GM12878 (cell line): Measurements from ENCODE around the gene FGFR4.

Source experiments
- SIN3A ChIP-seq: IDR thresholded peaks from 2 replicates; pipeline ENCODE4 v1.6.1; 2012; ENCODE audit warnings: low read depth, low read length, improper control_type of control experiment
- TCF3 ChIP-seq: IDR thresholded peaks from 2 replicates; pipeline ENCODE4 v1.6.1; 2012; ENCODE audit warnings: low read depth, mild to moderate bottlenecking, low read length, borderline replicate concordance; ENCODE audit not compliant: insufficient read depth
- YY1 ChIP-seq: IDR thresholded peaks from 2 replicates; pipeline ENCODE4 v1.6.1; 2011; ENCODE audit warnings: low read depth, mild to moderate bottlenecking, low read length
- TF ChIP-seq, protein P1 (sequence below): fragments of 450-650 bp; formaldehyde crosslinking; IDR thresholded peaks from 2 replicates; pipeline ENCODE4 v1.4.0; 2020; ENCODE audit warnings: mild to moderate bottlenecking, moderate library complexity
- TF ChIP-seq, protein P2 (sequence below), 3 experiments: IDR thresholded peaks in 2 of 3; conservative IDR thresholded peaks in 1 of 3; 2 replicates each; pipeline ENCODE4 v1.5.1; 2011; ENCODE audit warnings: low read depth in 3 of 3, low read length in 3 of 3, mild to moderate bottlenecking in 3 of 3, control low read depth in 2 of 3, moderate library complexity in 2 of 3, inconsistent platforms in 1 of 3, mixed read lengths in 1 of 3; ENCODE audit not compliant: control insufficient read depth in 2 of 3, insufficient read depth in 1 of 3; ENCODE audit errors: extremely low read depth in 1 of 3

DNA sequence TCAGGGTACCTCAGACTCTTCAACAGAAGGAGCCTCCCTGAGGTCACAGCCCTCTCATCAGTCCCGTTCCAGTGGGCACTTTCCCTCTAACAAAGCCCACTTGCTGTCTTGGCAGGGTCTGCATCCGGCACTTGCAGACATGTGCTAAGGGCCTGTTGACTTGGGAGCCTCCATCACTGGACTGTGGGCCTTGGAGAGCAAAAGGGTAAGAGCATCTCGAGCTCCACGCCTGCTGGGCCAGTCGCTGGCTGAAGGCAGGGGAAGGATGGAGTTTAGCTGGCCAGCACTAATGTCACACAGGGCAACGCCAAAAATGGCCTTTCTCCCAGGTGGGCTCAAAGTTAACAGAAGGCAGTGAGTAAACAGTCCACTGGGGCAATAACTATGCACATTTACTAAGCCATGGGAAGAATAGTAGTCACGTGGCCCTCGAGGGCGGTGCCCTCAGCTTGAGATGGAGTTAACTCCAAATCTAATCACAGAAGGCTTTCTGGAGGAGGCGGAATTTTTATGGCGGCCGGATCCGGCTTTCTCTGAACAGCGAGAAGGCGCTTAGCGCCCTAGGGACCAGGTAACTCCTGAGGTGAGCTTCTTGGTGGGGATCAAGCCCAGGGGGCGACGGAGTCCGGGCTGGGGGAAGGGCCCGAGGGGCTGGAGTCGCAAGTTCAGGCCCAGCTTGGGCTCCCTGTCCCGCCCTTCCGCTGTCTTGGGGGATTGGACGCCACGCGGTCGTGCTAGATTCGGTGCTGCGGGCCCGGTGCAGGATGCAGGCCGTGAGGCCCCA is 44.8 kb downstream of the FGFR4 start:
- TF ChIP-seq, protein P1, sequence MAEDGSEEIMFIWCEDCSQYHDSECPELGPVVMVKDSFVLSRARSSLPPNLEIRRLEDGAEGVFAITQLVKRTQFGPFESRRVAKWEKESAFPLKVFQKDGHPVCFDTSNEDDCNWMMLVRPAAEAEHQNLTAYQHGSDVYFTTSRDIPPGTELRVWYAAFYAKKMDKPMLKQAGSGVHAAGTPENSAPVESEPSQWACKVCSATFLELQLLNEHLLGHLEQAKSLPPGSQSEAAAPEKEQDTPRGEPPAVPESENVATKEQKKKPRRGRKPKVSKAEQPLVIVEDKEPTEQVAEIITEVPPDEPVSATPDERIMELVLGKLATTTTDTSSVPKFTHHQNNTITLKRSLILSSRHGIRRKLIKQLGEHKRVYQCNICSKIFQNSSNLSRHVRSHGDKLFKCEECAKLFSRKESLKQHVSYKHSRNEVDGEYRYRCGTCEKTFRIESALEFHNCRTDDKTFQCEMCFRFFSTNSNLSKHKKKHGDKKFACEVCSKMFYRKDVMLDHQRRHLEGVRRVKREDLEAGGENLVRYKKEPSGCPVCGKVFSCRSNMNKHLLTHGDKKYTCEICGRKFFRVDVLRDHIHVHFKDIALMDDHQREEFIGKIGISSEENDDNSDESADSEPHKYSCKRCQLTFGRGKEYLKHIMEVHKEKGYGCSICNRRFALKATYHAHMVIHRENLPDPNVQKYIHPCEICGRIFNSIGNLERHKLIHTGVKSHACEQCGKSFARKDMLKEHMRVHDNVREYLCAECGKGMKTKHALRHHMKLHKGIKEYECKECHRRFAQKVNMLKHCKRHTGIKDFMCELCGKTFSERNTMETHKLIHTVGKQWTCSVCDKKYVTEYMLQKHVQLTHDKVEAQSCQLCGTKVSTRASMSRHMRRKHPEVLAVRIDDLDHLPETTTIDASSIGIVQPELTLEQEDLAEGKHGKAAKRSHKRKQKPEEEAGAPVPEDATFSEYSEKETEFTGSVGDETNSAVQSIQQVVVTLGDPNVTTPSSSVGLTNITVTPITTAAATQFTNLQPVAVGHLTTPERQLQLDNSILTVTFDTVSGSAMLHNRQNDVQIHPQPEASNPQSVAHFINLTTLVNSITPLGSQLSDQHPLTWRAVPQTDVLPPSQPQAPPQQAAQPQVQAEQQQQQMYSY = no peak
- TF ChIP-seq SIN3A = no peak
- TF ChIP-seq, protein P2, sequence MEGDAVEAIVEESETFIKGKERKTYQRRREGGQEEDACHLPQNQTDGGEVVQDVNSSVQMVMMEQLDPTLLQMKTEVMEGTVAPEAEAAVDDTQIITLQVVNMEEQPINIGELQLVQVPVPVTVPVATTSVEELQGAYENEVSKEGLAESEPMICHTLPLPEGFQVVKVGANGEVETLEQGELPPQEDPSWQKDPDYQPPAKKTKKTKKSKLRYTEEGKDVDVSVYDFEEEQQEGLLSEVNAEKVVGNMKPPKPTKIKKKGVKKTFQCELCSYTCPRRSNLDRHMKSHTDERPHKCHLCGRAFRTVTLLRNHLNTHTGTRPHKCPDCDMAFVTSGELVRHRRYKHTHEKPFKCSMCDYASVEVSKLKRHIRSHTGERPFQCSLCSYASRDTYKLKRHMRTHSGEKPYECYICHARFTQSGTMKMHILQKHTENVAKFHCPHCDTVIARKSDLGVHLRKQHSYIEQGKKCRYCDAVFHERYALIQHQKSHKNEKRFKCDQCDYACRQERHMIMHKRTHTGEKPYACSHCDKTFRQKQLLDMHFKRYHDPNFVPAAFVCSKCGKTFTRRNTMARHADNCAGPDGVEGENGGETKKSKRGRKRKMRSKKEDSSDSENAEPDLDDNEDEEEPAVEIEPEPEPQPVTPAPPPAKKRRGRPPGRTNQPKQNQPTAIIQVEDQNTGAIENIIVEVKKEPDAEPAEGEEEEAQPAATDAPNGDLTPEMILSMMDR (IDR thresholded peaks at IDR 0.05 in 2 of 3, conservative IDR thresholded peaks at IDR 0.05 in 1 of 3; ENCODE audit: control insufficient read depth in 2 of 3, extremely low read depth in 1 of 3, insufficient read depth in 1 of 3, low read depth in 3 of 3, low read length in 3 of 3) = no peak
- no peak for TF ChIP-seq YY1
- no peak for TF ChIP-seq TCF3
